HG03558 (cell line): ENCODE data around the gene DMRTB1.

Experiments
- ATAC-seq: cut with Tn5 transposase; IDR thresholded peaks from one replicate; pipeline ENCODE4 v1.9.1; 2021; ENCODE audit warnings: moderate number of reproducible peaks; ENCODE audit not compliant: unreplicated experiment; ENCODE audit errors: extremely low read depth

DMRTB1 gene

GRCh38 chr1:53462769-53463501 is 3.7 kb downstream of the DMRTB1 start:
- ATAC-seq, result no peak

- no peak for ATAC-seq
These were observed 5.0 kb downstream of the DMRTB1 start for GRCh38 chr1:53463961-53464899.

- ATAC-seq, result no peak
These were observed 6.1 kb downstream of the DMRTB1 start for GRCh38 chr1:53465023-53465957.

GRCh38 chr1:53467391-53467790 is 8.2 kb downstream of the DMRTB1 start:
- no peak for ATAC-seq

- ATAC-seq, result no peak
These were observed 9.2 kb downstream of the DMRTB1 start for GRCh38 chr1:53468374-53468773.

- ATAC-seq, result no peak
These were observed 10.2 kb downstream of the DMRTB1 start for GRCh38 chr1:53469373-53469772.

- no peak for ATAC-seq
These were observed 11.0 kb downstream of the DMRTB1 start for GRCh38 chr1:53470155-53470554.

GRCh38 chr1:53470584-53470983 is 11.4 kb downstream of the DMRTB1 start:
- ATAC-seq, result no peak

- no peak for ATAC-seq
These were observed 11.8 kb downstream of the DMRTB1 start for GRCh38 chr1:53471000-53471399.

- no peak for ATAC-seq
These were observed 14.3 kb downstream of the DMRTB1 start for GRCh38 chr1:53473463-53473862.

GRCh38 chr1:53475664-53476063 is 16.5 kb downstream of the DMRTB1 start:
- ATAC-seq, result no peak

GRCh38 chr1:53476579-53476978 is 17.4 kb downstream of the DMRTB1 start:
- no peak for ATAC-seq

- no peak for ATAC-seq
These were observed 18.7 kb downstream of the DMRTB1 start for GRCh38 chr1:53477651-53478501.

- no peak for ATAC-seq
These were observed 19.3 kb downstream of the DMRTB1 start for GRCh38 chr1:53478502-53478818.

GRCh38 chr1:53480678-53481077 is 21.5 kb downstream of the DMRTB1 start:
- ATAC-seq, result no peak

- ATAC-seq, result no peak
These were observed 22.3 kb downstream of the DMRTB1 start for GRCh38 chr1:53481456-53481855.

GRCh38 chr1:53482441-53483153 is 23.4 kb downstream of the DMRTB1 start:
- ATAC-seq, result no peak

GRCh38 chr1:53483170-53483569 is 24.0 kb downstream of the DMRTB1 start:
- no peak for ATAC-seq

GRCh38 chr1:53483656-53484055 is 24.5 kb downstream of the DMRTB1 start:
- no peak for ATAC-seq
